Measurements from ENCODE around the gene FIS1. TPM values are rescaled to one million over a fixed set of nuclear protein-coding genes. Genes with fewer than 3 reads are reported as not detected.

FIS1 gene
- total RNA-seq, 1 experiment from 2014 or later: 114 TPM

DNA sequence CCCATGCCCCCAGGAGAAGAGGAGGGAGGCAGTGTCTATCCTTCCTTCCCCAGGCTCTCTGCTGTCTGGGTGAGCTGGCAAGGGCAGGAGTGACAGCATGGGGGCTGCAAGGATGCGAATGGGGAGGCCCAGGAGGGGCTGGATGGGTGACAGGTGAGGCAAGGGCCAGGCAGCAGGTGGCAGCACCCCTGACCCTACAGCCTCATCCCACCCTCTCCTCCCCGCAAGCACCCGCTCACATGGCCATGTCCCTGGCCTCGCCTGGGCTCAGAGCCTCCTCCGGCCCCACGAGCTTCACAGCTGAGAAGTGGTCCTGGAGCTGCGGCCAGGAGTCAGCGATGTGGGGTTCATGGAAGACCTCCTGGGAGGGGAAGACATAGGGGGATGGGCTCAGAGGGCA, 32.9 kb downstream of the FIS1 start:
- ChIA-PET POLR2A (no interaction called here), RAD21 (ENCODE audit: low non-redundant PET in 1 of 2, low total read pairs in 2 of 2, uncharacterized antibody in 2 of 2, unreplicated experiment in 2 of 2) (interaction anchor here in 1 of 2 experiments (0.6 kb wide), 1 partner anchor 19 kb away, joined by 3 read pairs; no protein-coding TSS in a partner anchor), CTCF (no interaction called here)
- H2AFZ ChIP-seq (ENCODE audit: low read depth, low read length, poor library complexity, severe bottlenecking): no peak overlapping the region
- H3K9me2 ChIP-seq (ENCODE audit: insufficient read depth): no peaks in the 10 kb centered on the region
- DNase-seq (ENCODE audit: low read depth, low spot score) (no peak), ATAC-seq (no peak)
- H3K79me2 ChIP-seq (ENCODE audit: insufficient read depth, low read length): peaks cover 18% of the 10 kb centered on the region
- BruUV-seq (replicated peaks): no TSS peak
- H3K27ac ChIP-seq (ENCODE audit: low read depth, low read length): no peak overlapping the region
- H3K27me3 ChIP-seq (ENCODE audit: insufficient read depth, low read length): no peaks in the 10 kb centered on the region
- H3K4me3 ChIP-seq (replicated peaks in 1 of 2; ENCODE audit: low read depth in 1 of 2, low read length in 2 of 2): no peak overlapping the region
- H3K9ac ChIP-seq (ENCODE audit: low read length): no peak overlapping the region
- H3K36me3 ChIP-seq (ENCODE audit: control insufficient read depth in 1 of 2, insufficient read depth in 2 of 2, low read length in 2 of 2): peaks cover 8 to 13% of the 10 kb centered on the region in 2 experiments
- no peaks in the 10 kb centered on the region for H3K9me3 ChIP-seq (ENCODE audit: control insufficient read depth in 1 of 2, insufficient read depth in 1 of 2, low read depth in 1 of 2, low read length in 2 of 2)
- no peaks in the 10 kb centered on the region for H4K20me1 ChIP-seq (ENCODE audit: insufficient read depth)
- H3K4me1 ChIP-seq (ENCODE audit: control insufficient read depth in 1 of 2, insufficient read depth in 2 of 2, low read length in 2 of 2): peaks cover 0 to 14% of the 10 kb centered on the region in 2 experiments; a peak in 2 of 4 replicates
- intact Hi-C loops (cut with micrococcal nuclease): no loop called here
- TF ChIP-seq, protein P1, sequence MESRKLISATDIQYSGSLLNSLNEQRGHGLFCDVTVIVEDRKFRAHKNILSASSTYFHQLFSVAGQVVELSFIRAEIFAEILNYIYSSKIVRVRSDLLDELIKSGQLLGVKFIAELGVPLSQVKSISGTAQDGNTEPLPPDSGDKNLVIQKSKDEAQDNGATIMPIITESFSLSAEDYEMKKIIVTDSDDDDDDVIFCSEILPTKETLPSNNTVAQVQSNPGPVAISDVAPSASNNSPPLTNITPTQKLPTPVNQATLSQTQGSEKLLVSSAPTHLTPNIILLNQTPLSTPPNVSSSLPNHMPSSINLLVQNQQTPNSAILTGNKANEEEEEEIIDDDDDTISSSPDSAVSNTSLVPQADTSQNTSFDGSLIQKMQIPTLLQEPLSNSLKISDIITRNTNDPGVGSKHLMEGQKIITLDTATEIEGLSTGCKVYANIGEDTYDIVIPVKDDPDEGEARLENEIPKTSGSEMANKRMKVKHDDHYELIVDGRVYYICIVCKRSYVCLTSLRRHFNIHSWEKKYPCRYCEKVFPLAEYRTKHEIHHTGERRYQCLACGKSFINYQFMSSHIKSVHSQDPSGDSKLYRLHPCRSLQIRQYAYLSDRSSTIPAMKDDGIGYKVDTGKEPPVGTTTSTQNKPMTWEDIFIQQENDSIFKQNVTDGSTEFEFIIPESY (IDR thresholded peaks at IDR 0.05; ENCODE audit: extremely low read depth, insufficient replicate concordance, low read length): no peak
- TF ChIP-seq FOSL1 (IDR thresholded peaks at IDR 0.05; ENCODE audit: low read depth) (no peak), ZFX (IDR thresholded peaks at IDR 0.05) (no peak), SIN3A (IDR thresholded peaks at IDR 0.05; ENCODE audit: low read depth) (no peak), POLR2AphosphoS5 (IDR thresholded peaks at IDR 0.05; ENCODE audit: low read depth, low read length) (no peak), YY1 (IDR thresholded peaks at IDR 0.05; ENCODE audit: extremely low read depth, insufficient replicate concordance, low read depth, low read length) (no peak), EZH2phosphoT487 (IDR thresholded peaks at IDR 0.05; ENCODE audit: borderline replicate concordance) (no peak), CTCF (IDR thresholded peaks at IDR 0.05 in 2 of 3, conservative IDR thresholded peaks at IDR 0.05 in 1 of 3; ENCODE audit: borderline replicate concordance in 1 of 3, insufficient read depth in 1 of 3, low read depth in 2 of 3, low read length in 2 of 3) (no peak), EGR1 (IDR thresholded peaks at IDR 0.05; ENCODE audit: low read depth) (no peak), ZNF274 (IDR thresholded peaks at IDR 0.05; ENCODE audit: low read depth, low read length) (no peak), POLR2A (IDR thresholded peaks at IDR 0.05; ENCODE audit: borderline replicate concordance, extremely low read depth, insufficient read depth, insufficient read length) (no peak), ELF1 (IDR thresholded peaks at IDR 0.05; ENCODE audit: borderline replicate concordance, low read depth) (no peak), EZH2 (IDR thresholded peaks at IDR 0.05) (no peak), CBX3 (IDR thresholded peaks at IDR 0.05; ENCODE audit: low read depth) (no peak)
- TF ChIP-seq, protein P2, sequence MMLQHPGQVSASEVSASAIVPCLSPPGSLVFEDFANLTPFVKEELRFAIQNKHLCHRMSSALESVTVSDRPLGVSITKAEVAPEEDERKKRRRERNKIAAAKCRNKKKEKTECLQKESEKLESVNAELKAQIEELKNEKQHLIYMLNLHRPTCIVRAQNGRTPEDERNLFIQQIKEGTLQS (IDR thresholded peaks at IDR 0.05): no peak
- H3K4me2 ChIP-seq (ENCODE audit: low read length): no peak overlapping the region
